DOHH2 (cell line): ENCODE results near the gene CCR5.

Experiments
- CTCF ChIP-seq: fragments of 200-600 bp; sonication (generic); IDR thresholded peaks from one replicate; pipeline ENCODE4 v1.5.1; 2014; ENCODE audit warnings: antibody characterized with exemption, mild to moderate bottlenecking, low read depth, low read length; ENCODE audit not compliant: poor library complexity, severe bottlenecking
- EZH2phosphoT487 ChIP-seq: fragments of 200-600 bp; sonication (generic); IDR thresholded peaks from 2 replicates; pipeline ENCODE4 v1.6.1; 2017; ENCODE audit warnings: borderline replicate concordance, mild to moderate bottlenecking, antibody characterized with exemption, low read length, moderate library complexity, mixed read lengths

- no peak for TF ChIP-seq CTCF
- no peak for TF ChIP-seq EZH2phosphoT487
These were observed 51.9 kb downstream of the CCR5 start for GRCh38 chr3:46422617-46423016.
